ENCODE results near the gene WDR86. TPM values are rescaled to one million over a fixed set of nuclear protein-coding genes. Genes with fewer than 3 reads are reported as not detected.

WDR86 gene
- total RNA-seq, 6 experiments from 2014 or later = 0.31 to 0.74 (median 0.44) TPM; not detected in 1

GRCh38 chr7:151374726-151375125 is 35.1 kb downstream of the WDR86 start:
- no peak for ATAC-seq
- peaks cover 0 to 46% (median 17%) of the 10 kb centered on the region in 4 donors for H3K36me3 ChIP-seq
- TF ChIP-seq CTCF (IDR thresholded peaks at IDR 0.05) = no peak
- TF ChIP-seq POLR2A (IDR thresholded peaks at IDR 0.05) = no peak
- H3K27ac ChIP-seq = no peak overlapping the region
- no peaks in the 10 kb centered on the region for H3K9me3 ChIP-seq
- 90% methylated on average over 4 of the region's 15 CpGs for WGBS (ENCODE audit: insufficient coverage, low coverage, low lambda C conversion rate, missing lambda C conversion rate)
- DNase-seq = peak in 1 of 3 donors; percentile 8
- H3K4me3 ChIP-seq = no peak overlapping the region
- intact Hi-C loops (cut with DNase I) = loop anchor here (5.0 kb wide), 2 partner anchors 73 to 78 kb away; no protein-coding TSS in a partner anchor
- no peaks in the 10 kb centered on the region for H3K4me1 ChIP-seq
- H3K27me3 ChIP-seq = no peaks in the 10 kb centered on the region

GRCh38 chr7:151374139-151374538 is 35.7 kb downstream of the WDR86 start:
- no peaks in the 10 kb centered on the region for H3K9me3 ChIP-seq
- WGBS (ENCODE audit: insufficient coverage, low coverage, low lambda C conversion rate, missing lambda C conversion rate) = 40% methylated on average over 1 of the region's 15 CpGs
- no peak for TF ChIP-seq POLR2A (IDR thresholded peaks at IDR 0.05)
- no peak for TF ChIP-seq CTCF (IDR thresholded peaks at IDR 0.05)
- H3K36me3 ChIP-seq = peaks cover 0 to 52% (median 19%) of the 10 kb centered on the region in 4 donors
- H3K27me3 ChIP-seq = no peaks in the 10 kb centered on the region
- H3K27ac ChIP-seq = no peak overlapping the region
- H3K4me3 ChIP-seq = no peak overlapping the region
- no peak for ATAC-seq
- intact Hi-C loops (cut with DNase I) = loop anchor here (5.0 kb wide), 2 partner anchors 73 to 78 kb away; no protein-coding TSS in a partner anchor
- peak in 1 of 3 donors; percentile 11 for DNase-seq
- no peaks in the 10 kb centered on the region for H3K4me1 ChIP-seq

- H3K27ac ChIP-seq = no peak overlapping the region
- no peaks in the 10 kb centered on the region for H3K27me3 ChIP-seq
- TF ChIP-seq CTCF (IDR thresholded peaks at IDR 0.05) (no peak), POLR2A (IDR thresholded peaks at IDR 0.05) (no peak)
- H3K4me1 ChIP-seq = no peaks in the 10 kb centered on the region
- peak in 1 of 3 donors; percentile 15 for DNase-seq
- H3K9me3 ChIP-seq = no peaks in the 10 kb centered on the region
- WGBS (ENCODE audit: insufficient coverage, low coverage, low lambda C conversion rate, missing lambda C conversion rate) = 95% methylated on average over 7 of the region's 13 CpGs
- intact Hi-C loops (cut with DNase I) = loop anchor here (5.0 kb wide), 2 partner anchors 74 to 79 kb away; no protein-coding TSS in a partner anchor
- H3K36me3 ChIP-seq = peaks cover 0 to 57% (median 21%) of the 10 kb centered on the region in 4 donors
- no peak overlapping the region for H3K4me3 ChIP-seq
- ATAC-seq = no peak
Measured at GRCh38 chr7:151373599-151373998, 36.2 kb downstream of the WDR86 start.

- Histone ChIP-seq H3K4me1 (peaks cover 0 to 4% (median 0%) of the 10 kb centered on the region in 4 donors), H3K9me3 (no peaks in the 10 kb centered on the region), H3K36me3 (peaks cover 0 to 59% (median 22%) of the 10 kb centered on the region in 4 donors), H3K4me3 (no peak overlapping the region), H3K27me3 (no peaks in the 10 kb centered on the region), H3K27ac (no peak overlapping the region)
- TF ChIP-seq POLR2A (IDR thresholded peaks at IDR 0.05) (no peak), CTCF (IDR thresholded peaks at IDR 0.05) (no peak)
- intact Hi-C loops (cut with DNase I) = loop anchor here (5.0 kb wide), 2 partner anchors 75 to 80 kb away; no protein-coding TSS in a partner anchor
- 100% methylated on average over 1 of the region's 10 CpGs for WGBS (ENCODE audit: insufficient coverage, low coverage, low lambda C conversion rate, missing lambda C conversion rate)
- ATAC-seq (no peak), DNase-seq (peak in 1 of 3 donors; percentile 5)
Measured at GRCh38 chr7:151372612-151373265, 37.1 kb downstream of the WDR86 start.
